ENCODE measurements around the gene RHOH. TPM values are rescaled to one million over a fixed set of nuclear protein-coding genes. Genes with fewer than 3 reads are reported as not detected.
"Not testable (repeated sequence)": the region's sequence is repeated elsewhere in the genome, so short reads cannot be mapped to it uniquely, and the experiment has no call there.

RHOH gene
- polyA plus RNA-seq (2013, experiment 1 of 2): 0.11 TPM
- 0.10 TPM for polyA plus RNA-seq (2013, experiment 2 of 2)

DNA sequence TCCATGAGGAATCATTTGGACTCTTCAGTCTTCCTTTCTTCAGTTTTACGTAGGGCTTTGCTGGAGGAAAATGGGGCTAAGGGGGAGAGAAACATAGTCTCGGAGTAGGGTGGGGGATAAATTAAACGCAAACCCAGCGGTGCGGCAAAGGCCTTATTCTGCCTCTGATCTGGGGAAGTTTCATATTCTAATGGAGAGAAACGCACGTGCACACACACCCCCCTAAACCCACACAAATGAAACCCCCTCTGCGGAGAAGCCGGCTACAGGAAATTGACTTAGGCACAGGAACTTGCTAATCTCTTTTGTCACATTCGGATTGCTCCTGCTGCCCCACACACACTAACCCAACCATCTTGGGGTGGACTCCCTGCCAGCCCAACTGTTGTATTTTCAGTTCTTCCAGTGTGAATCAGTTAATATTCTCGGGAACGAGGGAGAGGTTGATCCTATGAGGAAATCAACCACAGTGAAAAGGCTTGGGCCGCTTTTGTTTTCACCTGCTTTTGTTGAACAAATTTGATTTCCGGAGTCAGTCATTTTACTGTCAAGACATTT, at the start of gene RHOH:
TSS of gene RHOH (plus strand) at position 308 of the 558 bp plus-strand sequence. CDS start 46,356 bp downstream, outside the sequence.
- Histone ChIP-seq H2BK12ac (ENCODE audit: low read length in 2 of 2) (peak within 1 kb of the TSS in 1 of 2 experiments; percentile 17), H2AFZ (ENCODE audit: low read depth, low read length) (peak within 1 kb of the TSS; percentile 51), H3K4ac (ENCODE audit: low read depth in 1 of 2, low read length in 2 of 2) (no peak within 1 kb of the TSS), H3K4me1 (ENCODE audit: control insufficient read depth, insufficient read depth, low read depth, low read length) (peaks cover 7% of the 10 kb centered on the region), H3K23ac (ENCODE audit: low read length in 2 of 2) (no peak within 1 kb of the TSS), H3K18ac (ENCODE audit: low read depth in 1 of 2, low read length in 2 of 2) (no peak within 1 kb of the TSS), H3K27ac (ENCODE audit: low read length, poor library complexity, severe bottlenecking) (no peak within 1 kb of the TSS), H2BK15ac (ENCODE audit: low read depth, poor library complexity, severe bottlenecking) (no peak within 1 kb of the TSS), H2BK120ac (ENCODE audit: low read depth, low read length) (no peak within 1 kb of the TSS), H4K91ac (ENCODE audit: low read length) (no peak within 1 kb of the TSS), H2BK5ac (ENCODE audit: low read depth, low read length, poor library complexity, severe bottlenecking) (no peak within 1 kb of the TSS), H3K4me3 (ENCODE audit: insufficient read depth in 1 of 2, low read depth in 1 of 2, low read length in 2 of 2) (no peak within 1 kb of the TSS), H3K36me3 (ENCODE audit: control insufficient read depth in 1 of 2, insufficient read depth in 2 of 2, low read depth in 1 of 2, low read length in 2 of 2) (no peaks in the 10 kb centered on the region), H3K4me2 (ENCODE audit: low read length, poor library complexity, severe bottlenecking) (no peak within 1 kb of the TSS), H2AK5ac (ENCODE audit: low read length, severe bottlenecking) (no peak within 1 kb of the TSS), H3K27me3 (ENCODE audit: control insufficient read depth in 1 of 2, insufficient read depth in 1 of 2, low read length in 2 of 2) (no peaks in the 10 kb centered on the region), H3K79me1 (replicated peaks; ENCODE audit: low read length, poor library complexity, severe bottlenecking) (no peaks in the 10 kb centered on the region), H3K9me3 (ENCODE audit: control insufficient read depth, low read length) (no peaks in the 10 kb centered on the region), H3K14ac (ENCODE audit: low read length in 2 of 2) (no peak within 1 kb of the TSS), H4K8ac (ENCODE audit: low read length) (no peak within 1 kb of the TSS), H3K9ac (ENCODE audit: low read length) (no peak within 1 kb of the TSS)
- WGBS: 52% methylated on average over 14 of the region's 14 CpGs
- no peak for DNase-seq

DNA sequence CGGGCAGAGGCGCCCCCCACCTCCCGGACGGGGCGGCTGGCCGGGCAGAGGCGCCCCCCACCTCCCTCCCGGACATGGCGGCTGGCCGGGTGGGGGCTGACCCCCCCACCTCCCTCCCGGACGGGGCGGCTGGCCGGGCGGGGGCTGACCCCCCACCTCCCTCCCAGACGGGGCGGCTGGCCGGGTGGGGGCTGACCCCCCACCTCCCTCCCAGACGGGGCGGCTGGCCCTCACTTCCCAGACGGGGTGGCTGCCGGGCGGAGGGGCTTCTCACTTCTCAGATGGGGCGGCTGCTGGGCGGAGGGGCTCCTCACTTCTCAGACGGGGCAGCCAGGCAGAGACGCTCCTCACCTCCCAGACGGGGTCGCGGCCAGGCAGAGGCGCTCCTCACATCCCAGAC, 49.3 kb upstream of the RHOH start:
- not testable (repeated sequence) for H3K27ac ChIP-seq (ENCODE audit: low read length, poor library complexity, severe bottlenecking); H2BK12ac ChIP-seq (ENCODE audit: low read length in 2 of 2); H3K9ac ChIP-seq (ENCODE audit: low read length); H2AFZ ChIP-seq (ENCODE audit: low read depth, low read length); H3K23ac ChIP-seq (ENCODE audit: low read length in 2 of 2); DNase-seq; H3K4me3 ChIP-seq (ENCODE audit: insufficient read depth in 1 of 2, low read depth in 1 of 2, low read length in 2 of 2); H3K4ac ChIP-seq (ENCODE audit: low read depth in 1 of 2, low read length in 2 of 2); H3K14ac ChIP-seq (ENCODE audit: low read length in 2 of 2); H3K4me2 ChIP-seq (ENCODE audit: low read length, poor library complexity, severe bottlenecking); H4K91ac ChIP-seq (ENCODE audit: low read length); H3K27me3 ChIP-seq (ENCODE audit: control insufficient read depth in 1 of 2, insufficient read depth in 1 of 2, low read length in 2 of 2); H2BK5ac ChIP-seq (ENCODE audit: low read depth, low read length, poor library complexity, severe bottlenecking); H3K79me1 ChIP-seq (replicated peaks; ENCODE audit: low read length, poor library complexity, severe bottlenecking); H2AK5ac ChIP-seq (ENCODE audit: low read length, severe bottlenecking); H4K8ac ChIP-seq (ENCODE audit: low read length); H2BK120ac ChIP-seq (ENCODE audit: low read depth, low read length); H3K4me1 ChIP-seq (ENCODE audit: control insufficient read depth, insufficient read depth, low read depth, low read length); H2BK15ac ChIP-seq (ENCODE audit: low read depth, poor library complexity, severe bottlenecking); H3K9me3 ChIP-seq (ENCODE audit: control insufficient read depth, low read length); H3K18ac ChIP-seq (ENCODE audit: low read depth in 1 of 2, low read length in 2 of 2)
- H3K36me3 ChIP-seq (ENCODE audit: control insufficient read depth in 1 of 2, insufficient read depth in 2 of 2, low read depth in 1 of 2, low read length in 2 of 2): peaks cover 3 to 11% of the 10 kb centered on the region in 2 experiments
- 98% methylated on average over 11 of the region's 31 CpGs for WGBS

- no peak overlapping the region for H3K18ac ChIP-seq (ENCODE audit: low read depth in 1 of 2, low read length in 2 of 2)
- no peak overlapping the region for H3K14ac ChIP-seq (ENCODE audit: low read length in 2 of 2)
- H2AFZ ChIP-seq (ENCODE audit: low read depth, low read length): no peak overlapping the region
- H3K36me3 ChIP-seq (ENCODE audit: control insufficient read depth in 1 of 2, insufficient read depth in 2 of 2, low read depth in 1 of 2, low read length in 2 of 2): peaks cover 0 to 4% of the 10 kb centered on the region in 2 experiments
- WGBS: no CpG with 5 or more reads among the region's 3 CpGs
- H3K4me1 ChIP-seq (ENCODE audit: control insufficient read depth, insufficient read depth, low read depth, low read length): peaks cover 3% of the 10 kb centered on the region
- H3K4me2 ChIP-seq (ENCODE audit: low read length, poor library complexity, severe bottlenecking): no peak overlapping the region
- H3K27me3 ChIP-seq (ENCODE audit: control insufficient read depth in 1 of 2, insufficient read depth in 1 of 2, low read length in 2 of 2): no peaks in the 10 kb centered on the region
- no peak overlapping the region for H2BK5ac ChIP-seq (ENCODE audit: low read depth, low read length, poor library complexity, severe bottlenecking)
- no peak overlapping the region for H2BK120ac ChIP-seq (ENCODE audit: low read depth, low read length)
- H3K9ac ChIP-seq (ENCODE audit: low read length): no peak overlapping the region
- no peak overlapping the region for H3K23ac ChIP-seq (ENCODE audit: low read length in 2 of 2)
- no peak overlapping the region for H3K4ac ChIP-seq (ENCODE audit: low read depth in 1 of 2, low read length in 2 of 2)
- no peak overlapping the region for H2AK5ac ChIP-seq (ENCODE audit: low read length, severe bottlenecking)
- no peak overlapping the region for H4K91ac ChIP-seq (ENCODE audit: low read length)
- peak; percentile 69 for DNase-seq
- no peaks in the 10 kb centered on the region for H3K79me1 ChIP-seq (replicated peaks; ENCODE audit: low read length, poor library complexity, severe bottlenecking)
- H2BK12ac ChIP-seq (ENCODE audit: low read length in 2 of 2): no peak overlapping the region
- no peaks in the 10 kb centered on the region for H3K9me3 ChIP-seq (ENCODE audit: control insufficient read depth, low read length)
- H3K4me3 ChIP-seq (ENCODE audit: insufficient read depth in 1 of 2, low read depth in 1 of 2, low read length in 2 of 2): no peak overlapping the region
- H3K27ac ChIP-seq (ENCODE audit: low read length, poor library complexity, severe bottlenecking): no peak overlapping the region
- H2BK15ac ChIP-seq (ENCODE audit: low read depth, poor library complexity, severe bottlenecking): no peak overlapping the region
- H4K8ac ChIP-seq (ENCODE audit: low read length): no peak overlapping the region
Measured at GRCh38 chr4:40149960-40150385, 46.9 kb upstream of the RHOH start.

DNA sequence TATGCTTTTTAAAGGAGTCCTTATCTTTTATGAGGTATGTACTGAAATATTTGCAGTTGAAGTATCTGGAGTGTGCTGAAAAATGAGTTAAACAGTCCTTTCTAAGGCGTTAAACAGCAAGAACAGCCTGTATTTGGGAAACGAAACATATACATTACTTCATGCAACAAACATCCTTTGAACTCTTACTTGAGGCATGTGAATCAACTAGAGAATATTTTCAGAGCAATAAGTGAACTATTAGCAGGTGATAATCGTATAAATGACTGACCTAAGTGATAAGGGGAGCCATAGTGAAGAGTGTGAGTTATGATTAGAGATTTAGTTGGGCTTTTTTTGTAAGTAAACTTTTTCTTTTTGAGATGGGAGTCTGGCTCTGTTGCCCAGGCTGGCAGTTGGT, 45.9 kb upstream of the RHOH start:
- Histone ChIP-seq H3K14ac (ENCODE audit: low read length in 2 of 2) (no peak overlapping the region), H3K9me3 (ENCODE audit: control insufficient read depth, low read length) (no peaks in the 10 kb centered on the region), H3K18ac (ENCODE audit: low read depth in 1 of 2, low read length in 2 of 2) (no peak overlapping the region), H4K8ac (ENCODE audit: low read length) (no peak overlapping the region), H2BK5ac (ENCODE audit: low read depth, low read length, poor library complexity, severe bottlenecking) (no peak overlapping the region), H2AFZ (ENCODE audit: low read depth, low read length) (no peak overlapping the region), H3K23ac (ENCODE audit: low read length in 2 of 2) (no peak overlapping the region), H3K27me3 (ENCODE audit: control insufficient read depth in 1 of 2, insufficient read depth in 1 of 2, low read length in 2 of 2) (no peaks in the 10 kb centered on the region), H2AK5ac (ENCODE audit: low read length, severe bottlenecking) (no peak overlapping the region), H3K79me1 (replicated peaks; ENCODE audit: low read length, poor library complexity, severe bottlenecking) (no peaks in the 10 kb centered on the region), H2BK12ac (ENCODE audit: low read length in 2 of 2) (no peak overlapping the region), H2BK120ac (ENCODE audit: low read depth, low read length) (no peak overlapping the region), H3K4me2 (ENCODE audit: low read length, poor library complexity, severe bottlenecking) (no peak overlapping the region), H3K27ac (ENCODE audit: low read length, poor library complexity, severe bottlenecking) (no peak overlapping the region), H3K9ac (ENCODE audit: low read length) (no peak overlapping the region), H3K4me1 (ENCODE audit: control insufficient read depth, insufficient read depth, low read depth, low read length) (peaks cover 3% of the 10 kb centered on the region), H2BK15ac (ENCODE audit: low read depth, poor library complexity, severe bottlenecking) (no peak overlapping the region), H4K91ac (ENCODE audit: low read length) (no peak overlapping the region), H3K4me3 (ENCODE audit: insufficient read depth in 1 of 2, low read depth in 1 of 2, low read length in 2 of 2) (no peak overlapping the region), H3K4ac (ENCODE audit: low read depth in 1 of 2, low read length in 2 of 2) (no peak overlapping the region), H3K36me3 (ENCODE audit: control insufficient read depth in 1 of 2, insufficient read depth in 2 of 2, low read depth in 1 of 2, low read length in 2 of 2) (peaks cover 0 to 4% of the 10 kb centered on the region in 2 experiments)
- WGBS: 88% methylated on average over 1 of the region's 3 CpGs
- DNase-seq: peak; percentile 3

All from mesenchymal stem cell (in vitro differentiated cells and primary cell).